Peyer's patch (tissue), 4 donors: Measurements from ENCODE around the gene WDR75.

Source experiments
- POLR2A ChIP-seq, 2 donors: fragments of 450-650 bp; IDR thresholded peaks; one replicate each; pipeline ENCODE4 v1.5.1; 2017; ENCODE audit warnings: antibody characterized with exemption in 2 of 2, mild to moderate bottlenecking in 2 of 2, moderate library complexity in 2 of 2
- TF ChIP-seq, protein P1 (sequence below), 6 experiments: fragments of 450-650 bp in 4 of 6; fragments of 200-600 bp in 2 of 6; sonication (generic) in 1 of 6; IDR thresholded peaks; one replicate each; pipeline ENCODE4 v1.5.1; 2017 to 2019; ENCODE audit warnings: antibody characterized with exemption in 6 of 6, mild to moderate bottlenecking in 3 of 6, moderate library complexity in 1 of 6

DNA sequence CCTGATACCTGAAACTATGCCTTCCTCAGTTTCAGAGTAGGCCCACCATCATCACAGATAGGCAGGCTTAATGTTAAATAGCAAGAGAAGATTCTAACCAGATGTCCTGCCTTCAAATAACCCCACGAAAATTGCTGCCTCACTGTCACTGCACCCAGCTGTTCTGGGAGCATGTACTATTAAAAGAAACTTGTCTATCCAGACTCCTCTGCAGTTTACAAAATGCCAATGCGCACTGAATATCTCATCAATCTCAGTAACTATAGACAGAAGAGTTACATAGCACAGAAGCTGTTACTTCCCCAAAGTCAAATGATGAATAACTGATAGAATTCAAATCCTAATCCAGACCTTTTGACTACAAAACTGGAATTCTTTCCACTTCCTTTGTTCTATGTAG is 43.9 kb downstream of the WDR75 start:
- TF ChIP-seq, protein P1, sequence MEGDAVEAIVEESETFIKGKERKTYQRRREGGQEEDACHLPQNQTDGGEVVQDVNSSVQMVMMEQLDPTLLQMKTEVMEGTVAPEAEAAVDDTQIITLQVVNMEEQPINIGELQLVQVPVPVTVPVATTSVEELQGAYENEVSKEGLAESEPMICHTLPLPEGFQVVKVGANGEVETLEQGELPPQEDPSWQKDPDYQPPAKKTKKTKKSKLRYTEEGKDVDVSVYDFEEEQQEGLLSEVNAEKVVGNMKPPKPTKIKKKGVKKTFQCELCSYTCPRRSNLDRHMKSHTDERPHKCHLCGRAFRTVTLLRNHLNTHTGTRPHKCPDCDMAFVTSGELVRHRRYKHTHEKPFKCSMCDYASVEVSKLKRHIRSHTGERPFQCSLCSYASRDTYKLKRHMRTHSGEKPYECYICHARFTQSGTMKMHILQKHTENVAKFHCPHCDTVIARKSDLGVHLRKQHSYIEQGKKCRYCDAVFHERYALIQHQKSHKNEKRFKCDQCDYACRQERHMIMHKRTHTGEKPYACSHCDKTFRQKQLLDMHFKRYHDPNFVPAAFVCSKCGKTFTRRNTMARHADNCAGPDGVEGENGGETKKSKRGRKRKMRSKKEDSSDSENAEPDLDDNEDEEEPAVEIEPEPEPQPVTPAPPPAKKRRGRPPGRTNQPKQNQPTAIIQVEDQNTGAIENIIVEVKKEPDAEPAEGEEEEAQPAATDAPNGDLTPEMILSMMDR (IDR thresholded peaks at IDR 0.05), result no peak
- no peak for TF ChIP-seq POLR2A (IDR thresholded peaks at IDR 0.05)
